Colonic mucosa (tissue), 4 donors: ENCODE results near the gene VSIG8. TPM values are rescaled to one million over a fixed set of nuclear protein-coding genes. Genes with fewer than 3 reads are reported as not detected.

Experiments
- DNase-seq: peaks from one replicate; pipeline ENCODE4 v3.0.0-alpha.2; 2020
- H3K27ac ChIP-seq: fragments of 200-600 bp; one replicate; pipeline ENCODE4 v1.8.0; 2021
- H3K27me3 ChIP-seq: fragments of 200-600 bp; one replicate; pipeline ENCODE4 v1.8.0; 2021
- H3K36me3 ChIP-seq: fragments of 200-600 bp; one replicate; pipeline ENCODE4 v1.8.0; 2021
- H3K4me1 ChIP-seq: fragments of 200-600 bp; one replicate; pipeline ENCODE4 v1.8.0; 2021; ENCODE audit warnings: mild to moderate bottlenecking
- H3K4me3 ChIP-seq: fragments of 200-600 bp; one replicate; pipeline ENCODE4 v1.8.0; 2021
- H3K9ac ChIP-seq, 2 donors: one replicate each; pipeline ENCODE4 v1.7.0; 2013; ENCODE audit warnings: control low read depth in 2 of 2, low read depth in 2 of 2, low read length in 2 of 2
- H3K9me3 ChIP-seq: fragments of 200-600 bp; one replicate; pipeline ENCODE4 v1.8.0; 2021
- intact Hi-C: fragments of 100-400 bp; cut with DNase I; formaldehyde crosslinking; loops from one replicate; pipeline ENCODE4 v1.14.1; 2022
- total RNA-seq, 2 donors: library from RNA; stranded (reverse); fragmentation: NEBNext Ultra II Directional in 1 of 2; extraction: Animal tissue kit (Norgen Biotek cat#: 25700) in 1 of 2; gene quantifications; one replicate each; pipeline ENCODE4 v1.2.1, GENCODE V29; 2021
- TF ChIP-seq, protein P1 (sequence below): fragments of 200-600 bp; IDR thresholded peaks from one replicate; pipeline ENCODE4 v1.8.0; 2022; ENCODE audit warnings: antibody characterized with exemption, mild to moderate bottlenecking
- donor health status: healthy.
- donor health status: DM: no; HTN: no; CAD: no.
- donor health status: DM: no; HTN: no; CAD: no.

The VSIG8 gene
- total RNA-seq, 2 donors from 2014 or later = not detected

DNA sequence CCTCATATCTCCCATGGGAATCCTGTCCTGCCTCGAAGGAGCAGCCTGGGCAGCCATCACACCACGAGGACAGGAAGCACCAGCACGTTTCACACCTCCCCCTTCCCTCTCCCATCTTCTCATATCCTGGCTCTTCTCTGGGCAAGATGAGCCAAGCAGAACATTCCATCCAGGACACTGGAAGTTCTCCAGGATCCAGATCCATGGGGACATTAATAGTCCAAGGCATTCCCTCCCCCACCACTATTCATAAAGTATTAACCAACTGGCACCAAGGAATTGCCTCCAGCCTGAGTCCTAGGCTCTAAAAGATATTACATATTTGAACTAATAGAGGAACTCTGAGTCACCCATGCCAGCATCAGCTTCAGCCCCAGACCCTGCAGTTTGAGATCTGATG is 27.1 kb downstream of the VSIG8 start:
- intact Hi-C loops = no loop called here
- H3K27me3 ChIP-seq = no peaks in the 10 kb centered on the region
- H3K4me3 ChIP-seq = no peak overlapping the region
- TF ChIP-seq, protein P1, sequence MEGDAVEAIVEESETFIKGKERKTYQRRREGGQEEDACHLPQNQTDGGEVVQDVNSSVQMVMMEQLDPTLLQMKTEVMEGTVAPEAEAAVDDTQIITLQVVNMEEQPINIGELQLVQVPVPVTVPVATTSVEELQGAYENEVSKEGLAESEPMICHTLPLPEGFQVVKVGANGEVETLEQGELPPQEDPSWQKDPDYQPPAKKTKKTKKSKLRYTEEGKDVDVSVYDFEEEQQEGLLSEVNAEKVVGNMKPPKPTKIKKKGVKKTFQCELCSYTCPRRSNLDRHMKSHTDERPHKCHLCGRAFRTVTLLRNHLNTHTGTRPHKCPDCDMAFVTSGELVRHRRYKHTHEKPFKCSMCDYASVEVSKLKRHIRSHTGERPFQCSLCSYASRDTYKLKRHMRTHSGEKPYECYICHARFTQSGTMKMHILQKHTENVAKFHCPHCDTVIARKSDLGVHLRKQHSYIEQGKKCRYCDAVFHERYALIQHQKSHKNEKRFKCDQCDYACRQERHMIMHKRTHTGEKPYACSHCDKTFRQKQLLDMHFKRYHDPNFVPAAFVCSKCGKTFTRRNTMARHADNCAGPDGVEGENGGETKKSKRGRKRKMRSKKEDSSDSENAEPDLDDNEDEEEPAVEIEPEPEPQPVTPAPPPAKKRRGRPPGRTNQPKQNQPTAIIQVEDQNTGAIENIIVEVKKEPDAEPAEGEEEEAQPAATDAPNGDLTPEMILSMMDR = no peak
- no peaks in the 10 kb centered on the region for H3K36me3 ChIP-seq
- no peaks in the 10 kb centered on the region for H3K4me1 ChIP-seq
- H3K9me3 ChIP-seq = no peaks in the 10 kb centered on the region
- H3K9ac ChIP-seq = no peak overlapping the region
- H3K27ac ChIP-seq = no peak overlapping the region
- no peak for DNase-seq

DNA sequence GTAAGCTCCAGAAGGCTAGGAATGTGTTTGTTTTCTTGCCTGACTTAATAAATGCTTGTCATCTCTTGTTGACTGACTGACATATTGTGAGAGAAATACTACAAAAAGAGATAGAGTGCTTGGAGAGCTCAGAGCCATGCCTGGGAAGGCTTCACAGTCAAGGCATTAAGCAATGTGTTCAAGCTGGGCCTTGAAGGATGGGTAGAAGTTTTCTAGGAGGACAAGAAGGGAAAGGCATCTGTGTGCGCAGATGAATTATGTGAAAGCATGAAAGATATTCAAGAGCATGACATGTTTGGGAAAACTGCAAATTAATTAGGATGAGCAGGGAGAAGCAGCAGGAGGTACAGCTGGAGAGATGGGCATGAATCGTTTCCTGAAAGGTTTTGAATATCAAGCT is 30.1 kb downstream of the VSIG8 start:
- TF ChIP-seq, protein P1 = no peak
- no peak overlapping the region for H3K9ac ChIP-seq
- H3K4me3 ChIP-seq = no peak overlapping the region
- intact Hi-C loops = no loop called here
- H3K27ac ChIP-seq = no peak overlapping the region
- no peaks in the 10 kb centered on the region for H3K27me3 ChIP-seq
- H3K9me3 ChIP-seq = no peaks in the 10 kb centered on the region
- DNase-seq = no peak
- H3K36me3 ChIP-seq = no peaks in the 10 kb centered on the region
- H3K4me1 ChIP-seq = no peaks in the 10 kb centered on the region

DNA sequence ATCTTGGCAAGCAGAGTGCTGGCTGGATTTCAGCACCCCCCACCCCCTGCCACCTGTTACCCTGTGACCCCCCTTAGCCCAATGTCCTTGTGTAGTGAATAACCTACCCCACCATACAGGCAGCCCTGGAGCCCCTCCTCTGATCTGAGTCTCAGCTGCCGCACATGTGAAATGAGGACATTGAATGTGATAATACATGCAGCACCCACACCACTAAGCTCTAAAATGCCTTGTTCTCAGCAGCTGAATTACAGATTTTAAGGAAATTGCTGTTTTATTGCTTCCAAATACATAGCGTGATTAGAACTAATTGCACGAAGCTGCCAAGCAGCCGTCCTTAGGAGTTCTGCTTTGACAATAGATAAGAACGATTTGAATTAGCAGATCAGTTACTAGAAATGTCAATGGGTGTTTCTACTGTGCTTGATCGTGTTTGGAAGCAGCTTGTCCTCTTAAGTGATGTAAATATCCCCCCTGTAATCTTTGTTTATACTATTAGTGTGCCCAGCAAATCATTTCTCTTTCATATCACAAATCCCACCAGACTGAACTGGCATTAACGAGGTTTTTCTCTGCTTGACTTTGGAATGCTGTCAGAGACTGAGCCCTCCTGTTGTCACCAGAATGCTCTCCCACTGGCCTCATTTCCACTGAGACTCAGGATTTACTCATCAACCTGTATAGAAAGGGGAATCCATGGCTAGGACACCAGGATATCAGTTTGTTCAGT is 30.9 kb downstream of the VSIG8 start:
- H3K36me3 ChIP-seq = no peaks in the 10 kb centered on the region
- no peaks in the 10 kb centered on the region for H3K9me3 ChIP-seq
- no peaks in the 10 kb centered on the region for H3K4me1 ChIP-seq
- intact Hi-C loops = no loop called here
- no peak overlapping the region for H3K27ac ChIP-seq
- H3K4me3 ChIP-seq = no peak overlapping the region
- TF ChIP-seq, protein P1 = no peak
- no peaks in the 10 kb centered on the region for H3K27me3 ChIP-seq
- no peak overlapping the region for H3K9ac ChIP-seq
- no peak for DNase-seq

GRCh38 chr1:159830722-159831121 is 31.7 kb downstream of the VSIG8 start:
- Histone ChIP-seq H3K9ac (no peak overlapping the region), H3K9me3 (no peaks in the 10 kb centered on the region), H3K4me1 (no peaks in the 10 kb centered on the region), H3K27ac (no peak overlapping the region), H3K36me3 (no peaks in the 10 kb centered on the region), H3K4me3 (no peak overlapping the region), H3K27me3 (no peaks in the 10 kb centered on the region)
- TF ChIP-seq, protein P1 = no peak
- DNase-seq = no peak
- intact Hi-C loops = no loop called here

- TF ChIP-seq, protein P1 = no peak
- H3K27me3 ChIP-seq = no peaks in the 10 kb centered on the region
- H3K9ac ChIP-seq = no peak overlapping the region
- no peaks in the 10 kb centered on the region for H3K36me3 ChIP-seq
- no peaks in the 10 kb centered on the region for H3K9me3 ChIP-seq
- intact Hi-C loops = no loop called here
- no peak overlapping the region for H3K4me3 ChIP-seq
- H3K4me1 ChIP-seq = no peaks in the 10 kb centered on the region
- no peak overlapping the region for H3K27ac ChIP-seq
- DNase-seq = no peak
Measured at GRCh38 chr1:159829822-159830465, 32.5 kb downstream of the VSIG8 start.
